ENCODE results near the gene CCSER1. TPM values are rescaled to one million over a fixed set of nuclear protein-coding genes. Genes with fewer than 3 reads are reported as not detected.

CCSER1 gene
- total and polyA plus RNA-seq, 2 of the 8 experiments (the other 6 are each of a cell fraction or from before 2014, with no cell fraction given), result 0.26 to 0.84 TPM

GRCh38 chr4:90584051-90584450 is 456.9 kb downstream of the CCSER1 start:
- Histone ChIP-seq H2BK15ac (ENCODE audit: low read length) (no peak overlapping the region), H2BK12ac (ENCODE audit: low read depth, low read length) (no peak overlapping the region), H4K5ac (ENCODE audit: insufficient read length, low read depth, low read length) (no peak overlapping the region), H2BK20ac (ENCODE audit: low read length) (no peak overlapping the region), H3K23ac (ENCODE audit: insufficient read length) (no peak overlapping the region), H4K20me1 (replicated peaks in 1 of 2; ENCODE audit: control insufficient read depth in 1 of 2, insufficient read depth in 2 of 2, low read length in 2 of 2) (no peaks in the 10 kb centered on the region), H3K4ac (replicated peaks; ENCODE audit: insufficient read length, low read depth, low read length) (no peak overlapping the region), H3K9ac (replicated peaks in 1 of 4; ENCODE audit: extremely low read depth in 1 of 4, low read depth in 3 of 4, low read length in 3 of 4) (no peak overlapping the region), H3K27ac (ENCODE audit: low read depth, low read length) (no peak overlapping the region), H2AFZ (ENCODE audit: low read length) (peak overlapping the region; percentile 67), H3K4me3 (ENCODE audit: extremely low read depth in 1 of 4, insufficient read depth in 2 of 4, low read depth in 3 of 4, low read length in 4 of 4) (no peak overlapping the region), H3K4me1 (replicated peaks in 1 of 4; ENCODE audit: control insufficient read depth in 3 of 4, insufficient read depth in 4 of 4, low read length in 3 of 4) (peaks cover 0 to 8% (median 4%) of the 10 kb centered on the region in 4 experiments; a peak in 4 of 7 replicates), H3K14ac (ENCODE audit: insufficient read length) (no peak overlapping the region), H3K56ac (replicated peaks; ENCODE audit: insufficient read length, low read depth, low read length) (no peak overlapping the region), H3K79me1 (ENCODE audit: low read depth, low read length) (no peaks in the 10 kb centered on the region), H3K36me3 (ENCODE audit: control insufficient read depth in 2 of 4, insufficient read depth in 4 of 4, low read length in 3 of 4) (no peaks in the 10 kb centered on the region), H3K9me3 (ENCODE audit: insufficient read depth in 2 of 2, low read depth in 1 of 2, low read length in 1 of 2) (no peaks in the 10 kb centered on the region), H2AK5ac (ENCODE audit: low read depth, low read length) (no peak overlapping the region), H3K18ac (ENCODE audit: extremely low read depth, low read length) (no peak overlapping the region), H3K4me2 (ENCODE audit: insufficient read depth in 1 of 2, low read depth in 2 of 2, low read length in 2 of 2) (no peak overlapping the region), H3K27me3 (replicated peaks in 1 of 4; ENCODE audit: control insufficient read depth in 3 of 4, extremely low read depth in 1 of 4, insufficient read depth in 3 of 4, low read length in 3 of 4) (no peaks in the 10 kb centered on the region), H4K8ac (ENCODE audit: extremely low read depth, insufficient read depth, low read length) (no peak overlapping the region), H3K79me2 (ENCODE audit: control insufficient read depth in 1 of 2, insufficient read depth in 2 of 2, low read length in 2 of 2) (no peaks in the 10 kb centered on the region), H3K23me2 (ENCODE audit: low read depth, low read length) (no peaks in the 10 kb centered on the region), H2BK5ac (ENCODE audit: low read depth, low read length) (no peak overlapping the region), H4K91ac (replicated peaks; ENCODE audit: insufficient read length, low read length) (no peak overlapping the region), H2BK120ac (replicated peaks; ENCODE audit: low read depth, low read length) (no peak overlapping the region)
- ChIA-PET POLR2A (ENCODE audit: partially characterized antibody) (interaction anchor here (0.8 kb wide), 1 partner anchor 38 kb away, joined by 3 read pairs; no protein-coding TSS in a partner anchor), CTCF (ENCODE audit: partially characterized antibody) (no interaction called here)
- 86% methylated on average over 2 of the region's 2 CpGs; no CpG with 5 or more reads in 1 of the 2 experiments for WGBS, 2 experiments (ENCODE audit: extremely low coverage in 1 of 2, insufficient coverage in 1 of 2, insufficient read length in 1 of 2, insufficient replicate concordance in 2 of 2, low coverage in 1 of 2, low lambda C conversion rate in 2 of 2, missing lambda C conversion rate in 1 of 2)
- TF ChIP-seq POLR2A (IDR thresholded peaks at IDR 0.05; ENCODE audit: control extremely low read depth in 1 of 2, low read depth in 2 of 2, low read length in 2 of 2), result no peak
- FAIRE-seq (no peak), DNase-seq (ENCODE audit: low read depth in 1 of 2, low spot score in 2 of 2) (no peak)
